ENCODE results near the gene ARIH2. TPM values are rescaled to one million over a fixed set of nuclear protein-coding genes. Genes with fewer than 3 reads are reported as not detected.

Gene ARIH2
- polyA plus RNA-seq, 1 donor (not counting 4 experiments of a cell fraction or from before 2014, with no cell fraction given) = 66.7 TPM

- dilution Hi-C loops (cut with MboI; ENCODE audit: extremely low pct_ligation_motif_present, low sequenced_read_pairs) = no loop called here
- Histone ChIP-seq H3K27ac (ENCODE audit: control insufficient read depth, insufficient read depth, low read length) (no peak overlapping the region), H4K20me1 (ENCODE audit: control insufficient read depth, extremely low read depth, insufficient read depth, low read length) (no peaks in the 10 kb centered on the region), H3K9ac (ENCODE audit: control insufficient read depth, extremely low read depth, insufficient read depth, low read length) (no peak overlapping the region), H3K4me1 (ENCODE audit: control insufficient read depth, extremely low read depth, insufficient read depth, low read length) (peaks cover 15% of the 10 kb centered on the region), H3K9me1 (ENCODE audit: control insufficient read depth, extremely low read depth, insufficient read depth, low read length) (no peaks in the 10 kb centered on the region), H3K27me3 (ENCODE audit: control insufficient read depth, extremely low read depth, insufficient read depth, low read length) (no peaks in the 10 kb centered on the region), H3K4me3 (ENCODE audit: control insufficient read depth in 2 of 3, extremely low read depth in 1 of 3, insufficient read depth in 2 of 3, low read depth in 1 of 3, low read length in 3 of 3) (no peak overlapping the region), H3K4me2 (ENCODE audit: control insufficient read depth, extremely low read depth, insufficient read depth, low read depth, low read length) (no peak overlapping the region), H3K36me3 (ENCODE audit: control insufficient read depth in 2 of 2, extremely low read depth in 1 of 2, insufficient read depth in 2 of 2, low read length in 2 of 2) (no peaks in the 10 kb centered on the region), H3K79me2 (ENCODE audit: control insufficient read depth, insufficient read depth, low read length) (no peaks in the 10 kb centered on the region), H2AFZ (ENCODE audit: control insufficient read depth, low read length) (no peak overlapping the region), H3K9me3 (ENCODE audit: control insufficient read depth, low read depth, low read length) (no peaks in the 10 kb centered on the region)
- no peak for TF ChIP-seq EZH2 (IDR thresholded peaks at IDR 0.05; ENCODE audit: low read length)
- TF ChIP-seq CTCF (optimal IDR thresholded peaks at IDR 0.05 in 1 of 3, IDR thresholded peaks at IDR 0.05 in 1 of 3, conservative IDR thresholded peaks at IDR 0.05 in 1 of 3; ENCODE audit: extremely low read depth in 1 of 3, insufficient read depth in 2 of 3, low read length in 3 of 3) = no peak
- FAIRE-seq = no peak
- DNase-seq (ENCODE audit: low read depth, low spot score) = no peak
Observed at GRCh38 chr3:48993834-48994233, 75.2 kb downstream of the ARIH2 start.

- DNase-seq (ENCODE audit: low read depth, low spot score) = no peak
Observed at GRCh38 chr3:48996640-48997039, 78.0 kb downstream of the ARIH2 start.

More at GRCh38 chr3:48996640-48997039, 78.0 kb downstream of the ARIH2 start:
- H3K4me1 ChIP-seq (ENCODE audit: control insufficient read depth, extremely low read depth, insufficient read depth, low read length) = peaks cover 2% of the 10 kb centered on the region
- FAIRE-seq = no peak
- no peaks in the 10 kb centered on the region for H3K9me1 ChIP-seq (ENCODE audit: control insufficient read depth, extremely low read depth, insufficient read depth, low read length)
- TF ChIP-seq CTCF (optimal IDR thresholded peaks at IDR 0.05 in 1 of 3, IDR thresholded peaks at IDR 0.05 in 1 of 3, conservative IDR thresholded peaks at IDR 0.05 in 1 of 3; ENCODE audit: extremely low read depth in 1 of 3, insufficient read depth in 2 of 3, low read length in 3 of 3) = no peak
- TF ChIP-seq EZH2 (IDR thresholded peaks at IDR 0.05; ENCODE audit: low read length) = no peak
- H3K9ac ChIP-seq (ENCODE audit: control insufficient read depth, extremely low read depth, insufficient read depth, low read length) = no peak overlapping the region
- no peak overlapping the region for H3K4me2 ChIP-seq (ENCODE audit: control insufficient read depth, extremely low read depth, insufficient read depth, low read depth, low read length)
- no peaks in the 10 kb centered on the region for H4K20me1 ChIP-seq (ENCODE audit: control insufficient read depth, extremely low read depth, insufficient read depth, low read length)
- no peaks in the 10 kb centered on the region for H3K79me2 ChIP-seq (ENCODE audit: control insufficient read depth, insufficient read depth, low read length)
- no peaks in the 10 kb centered on the region for H3K9me3 ChIP-seq (ENCODE audit: control insufficient read depth, low read depth, low read length)
- no peaks in the 10 kb centered on the region for H3K27me3 ChIP-seq (ENCODE audit: control insufficient read depth, extremely low read depth, insufficient read depth, low read length)
- H3K4me3 ChIP-seq (ENCODE audit: control insufficient read depth in 2 of 3, extremely low read depth in 1 of 3, insufficient read depth in 2 of 3, low read depth in 1 of 3, low read length in 3 of 3) = no peak overlapping the region
- H3K36me3 ChIP-seq (ENCODE audit: control insufficient read depth in 2 of 2, extremely low read depth in 1 of 2, insufficient read depth in 2 of 2, low read length in 2 of 2) = no peaks in the 10 kb centered on the region
- H2AFZ ChIP-seq (ENCODE audit: control insufficient read depth, low read length) = no peak overlapping the region
- dilution Hi-C loops (cut with MboI; ENCODE audit: extremely low pct_ligation_motif_present, low sequenced_read_pairs) = no loop called here
- H3K27ac ChIP-seq (ENCODE audit: control insufficient read depth, insufficient read depth, low read length) = no peak overlapping the region

Measured in keratinocyte (primary cell).